Ecto neural progenitor cell (in vitro differentiated cells): ENCODE data around the gene OTUD4.

Source experiments
- DNase-seq: peaks from one replicate; pipeline ENCODE4 v3.0.0-alpha.2; 2018; ENCODE audit warnings: low spot score

Gene OTUD4

DNA sequence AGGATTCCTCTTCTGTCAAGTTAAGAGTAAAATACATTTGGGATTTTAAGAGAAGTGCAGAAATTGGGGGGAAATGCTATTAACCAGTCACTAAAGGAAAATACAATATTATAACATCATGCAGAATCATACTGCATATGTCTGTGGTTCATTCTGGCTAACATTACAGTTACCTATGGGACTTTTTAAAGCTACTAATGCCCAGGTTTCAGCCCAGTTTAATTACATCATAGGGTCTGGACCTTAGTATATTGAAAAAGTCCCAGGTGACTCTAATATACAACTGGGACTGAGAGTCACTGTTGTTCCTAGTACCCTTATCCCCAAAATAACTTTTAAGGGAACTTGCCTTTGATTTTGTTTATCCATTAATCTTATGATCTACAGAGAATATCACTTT lies 72.3 kb downstream of the OTUD4 start:
- no peak for DNase-seq

DNA sequence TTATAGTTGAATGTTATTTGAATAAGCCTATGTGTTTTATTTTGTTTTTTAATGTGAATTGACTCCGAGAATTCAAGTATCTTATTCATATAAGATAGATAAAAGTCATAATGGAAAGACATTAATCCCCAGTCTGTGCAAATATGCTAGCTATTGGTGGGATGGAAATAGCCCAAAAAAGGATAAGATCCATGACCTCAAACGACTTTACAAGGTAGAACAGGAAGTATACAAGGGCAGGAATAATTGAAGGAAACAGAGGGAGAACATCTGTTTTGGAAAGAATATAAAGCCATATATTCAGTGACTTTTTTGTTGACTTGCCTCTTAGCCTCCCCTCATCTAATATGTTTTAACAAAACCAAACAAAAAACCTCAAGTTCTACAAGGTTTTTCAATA lies 73.3 kb downstream of the OTUD4 start:
- no peak for DNase-seq

GRCh38 chr4:145103496-145103895 lies 76.9 kb downstream of the OTUD4 start:
- no peak for DNase-seq

- no peak for DNase-seq
Measured at GRCh38 chr4:145102619-145103018, 77.8 kb downstream of the OTUD4 start.

- DNase-seq, result no peak
Measured at GRCh38 chr4:145101091-145101490, 79.3 kb downstream of the OTUD4 start.

DNA sequence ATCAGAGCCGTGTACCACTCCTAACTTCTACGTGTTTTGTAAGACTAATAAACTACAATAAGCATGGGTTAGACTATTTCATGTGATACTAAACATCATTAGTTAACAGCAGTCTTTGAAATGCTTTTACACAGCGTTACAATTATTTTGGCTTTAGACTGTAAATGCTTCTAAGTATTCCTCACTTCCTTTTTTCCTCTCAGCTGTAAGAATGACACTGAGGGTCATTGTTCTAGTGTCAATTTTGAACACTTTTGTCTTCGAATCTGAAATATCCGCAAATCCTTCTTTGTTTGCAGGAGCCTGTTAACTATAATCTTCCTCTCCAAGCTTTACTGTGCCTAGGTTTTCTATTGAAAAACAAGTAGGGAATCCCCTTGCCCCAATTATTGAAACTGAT lies 80.7 kb downstream of the OTUD4 start:
- no peak for DNase-seq

GRCh38 chr4:145098675-145099037 lies 81.7 kb downstream of the OTUD4 start:
- no peak for DNase-seq

DNA sequence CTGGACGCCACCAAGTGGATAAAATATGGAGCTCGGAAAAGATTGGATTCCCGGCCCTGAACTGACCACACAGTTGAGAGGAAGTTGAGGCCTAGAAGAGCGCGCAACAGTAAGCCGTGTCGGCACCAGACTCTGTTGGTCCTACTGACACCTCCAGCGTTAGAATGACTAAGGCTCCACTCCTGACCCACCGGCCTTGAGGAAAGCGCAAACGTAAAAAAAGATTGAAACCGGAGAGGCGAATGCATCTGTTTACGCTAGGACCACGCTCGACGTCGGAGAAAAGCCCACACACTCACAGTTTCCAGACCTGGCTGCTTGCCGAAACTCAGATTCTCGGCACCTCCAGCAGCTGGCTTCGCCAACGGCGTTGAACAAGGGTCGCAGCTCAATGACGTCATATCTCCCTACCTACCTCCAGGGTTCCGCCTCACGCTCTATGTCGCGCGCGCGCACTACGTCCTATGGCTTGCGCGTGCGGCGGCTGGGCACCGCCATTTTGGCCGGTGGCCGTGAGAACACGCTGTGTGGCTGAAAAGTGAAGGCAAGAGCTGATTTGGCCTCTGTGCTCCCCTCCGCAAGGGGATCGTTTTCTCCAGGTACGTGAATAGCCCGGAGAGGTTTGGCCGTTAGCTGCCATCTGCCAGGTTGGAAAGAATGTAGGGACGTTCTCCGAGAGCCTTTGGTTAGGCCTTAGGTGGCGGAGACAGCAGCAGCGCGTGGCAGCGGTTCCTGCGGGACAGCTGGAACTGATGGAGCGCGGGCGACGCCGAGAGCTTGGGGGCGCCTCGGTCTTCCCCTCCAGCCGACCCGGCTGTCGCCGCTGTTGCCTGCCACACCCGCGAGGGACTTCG lies 82.3 kb downstream of the OTUD4 start, which contains the start of the genes ABCE1 and ANAPC10:
TSS of gene ABCE1 (plus strand) at position 491 of the 854 bp plus-strand sequence. CDS start 6,102 bp downstream, outside the sequence.
TSS of gene ANAPC10 (minus strand) at position 376 of the 854 bp plus-strand sequence. CDS start 2,097 bp downstream, outside the sequence.
- peak; percentile 95 for DNase-seq

GRCh38 chr4:145097331-145097820 lies 83.0 kb downstream of the OTUD4 start:
- no peak for DNase-seq

DNA sequence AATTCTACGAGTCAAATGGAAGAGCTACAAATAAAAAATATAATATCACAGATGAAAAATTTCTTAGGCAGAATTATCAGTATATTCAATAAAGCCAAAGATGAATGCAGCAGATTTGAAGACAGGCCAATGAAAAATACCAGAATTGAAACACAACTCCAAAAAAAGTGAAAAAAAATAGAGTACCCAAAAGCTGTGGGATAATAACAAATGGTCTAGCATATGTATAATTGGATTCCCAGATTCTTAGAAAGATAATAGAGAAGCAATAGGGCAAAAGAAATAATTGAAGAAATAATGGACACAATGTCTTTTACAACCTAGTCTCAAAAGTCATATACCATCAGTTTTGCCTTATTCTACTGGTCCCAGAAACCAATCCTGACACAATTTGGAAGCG lies 86.8 kb downstream of the OTUD4 start:
- DNase-seq, result no peak

GRCh38 chr4:145090380-145090779 lies 90.0 kb downstream of the OTUD4 start:
- DNase-seq, result no peak

DNA sequence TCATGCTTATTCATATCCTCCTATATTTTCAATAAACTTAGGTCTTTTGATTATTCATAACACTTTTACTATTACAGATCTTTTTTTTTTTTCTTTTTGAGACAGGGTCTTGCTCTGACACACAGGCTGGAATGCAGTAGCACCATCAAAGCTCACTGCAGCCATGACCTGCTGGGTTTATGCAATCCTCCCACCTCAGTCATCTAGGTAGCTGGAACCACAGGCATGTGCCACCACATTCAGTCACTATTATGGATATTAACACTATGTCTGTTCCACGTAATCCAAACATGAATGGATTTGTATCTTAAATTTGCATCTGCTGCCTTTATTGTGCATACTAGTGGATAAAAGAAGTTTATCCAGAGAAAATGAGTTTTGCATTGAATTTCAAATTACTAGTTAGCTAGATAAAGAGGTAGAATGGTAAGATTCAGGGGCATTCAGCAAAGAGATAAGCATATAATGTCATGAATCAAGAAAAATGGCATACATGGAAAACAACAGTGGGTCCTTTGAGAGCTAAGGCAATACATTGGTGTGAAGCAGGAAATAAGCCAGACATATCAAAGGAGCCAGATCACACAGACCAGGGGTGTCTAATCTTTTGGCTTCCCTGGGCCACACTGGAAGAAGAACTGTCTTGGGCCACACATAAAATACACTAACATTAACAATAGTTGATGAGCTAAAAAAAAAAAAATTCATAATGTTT lies 96.3 kb downstream of the OTUD4 start:
- no peak for DNase-seq
